Skeletal muscle cell (primary cell): Measurements from ENCODE around the gene KLHDC4.
A peak's percentile ranks its signal among the peaks of the same experiment; 100 is the strongest.
"Not testable (repeated sequence)": the region's sequence is repeated elsewhere in the genome, so short reads cannot be mapped to it uniquely, and the experiment has no call there.

Source experiments
- DNase-seq: peaks from one replicate; pipeline ENCODE4 v3.0.0-alpha.2; 2010; ENCODE audit warnings: low read depth
- H3K4me3 ChIP-seq: 2 replicates; pipeline ENCODE4 v1.5.1; 2011; ENCODE audit warnings: low read depth, mild to moderate bottlenecking, control low read depth, low read length, moderate library complexity

Gene KLHDC4

DNA sequence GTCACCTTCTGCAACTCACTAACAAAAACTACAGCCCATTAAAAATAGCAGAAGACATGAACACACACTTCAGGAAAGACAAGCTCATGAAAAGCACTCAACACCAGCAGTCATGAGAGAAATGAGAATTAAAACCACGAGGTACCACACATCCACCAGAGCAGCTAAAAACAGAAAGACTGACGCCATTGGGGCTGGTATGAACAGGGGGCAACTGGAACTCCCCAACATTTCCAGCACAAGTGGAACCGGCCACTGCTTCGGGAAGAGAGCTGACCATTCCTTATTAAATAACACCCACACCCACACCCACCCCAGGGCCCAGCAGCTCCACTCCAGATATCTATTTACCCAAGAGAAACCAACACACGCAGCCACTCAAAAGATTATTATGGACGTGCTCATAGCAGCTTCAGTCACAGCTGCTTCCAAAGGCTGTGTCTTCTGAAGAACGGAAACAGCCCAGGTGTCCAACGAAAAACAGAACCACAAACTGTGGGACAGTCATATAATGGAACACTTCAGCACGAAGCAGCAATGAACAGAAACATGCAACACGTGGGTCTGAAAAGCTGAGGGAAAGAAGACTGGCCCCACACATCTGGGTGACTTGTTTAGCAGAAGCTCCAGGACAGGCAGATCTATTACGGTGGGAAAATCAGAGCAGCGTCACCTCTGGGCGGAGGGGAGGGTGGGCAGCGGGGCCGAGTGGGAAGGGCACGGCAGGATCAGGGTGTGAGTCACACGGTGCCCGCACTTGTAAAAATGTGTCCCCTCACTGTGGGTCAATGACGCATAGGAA lies 41.1 kb downstream of the KLHDC4 start:
- no peak for DNase-seq
- H3K4me3 ChIP-seq = no peak overlapping the region

DNA sequence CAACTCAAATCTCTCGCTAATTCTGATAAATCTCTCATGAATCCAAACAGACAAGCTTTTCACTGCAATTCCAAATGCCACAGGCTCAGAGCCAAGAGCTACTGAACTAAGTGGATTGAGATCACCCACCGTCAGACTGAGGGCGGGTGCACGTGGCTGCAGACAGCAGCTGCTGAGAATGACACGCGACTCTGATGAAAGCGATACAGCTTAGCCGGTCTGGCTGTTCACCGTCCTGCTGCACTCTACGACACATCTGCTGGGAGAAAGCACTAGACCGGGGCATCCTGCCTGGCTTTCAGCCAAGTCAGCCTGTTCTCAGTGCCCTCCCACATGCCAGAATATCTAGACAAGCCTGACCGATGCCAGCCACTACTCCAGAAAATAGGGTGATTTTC lies 42.6 kb downstream of the KLHDC4 start:
- peak; percentile 85 for DNase-seq
- no peak overlapping the region for H3K4me3 ChIP-seq

DNA sequence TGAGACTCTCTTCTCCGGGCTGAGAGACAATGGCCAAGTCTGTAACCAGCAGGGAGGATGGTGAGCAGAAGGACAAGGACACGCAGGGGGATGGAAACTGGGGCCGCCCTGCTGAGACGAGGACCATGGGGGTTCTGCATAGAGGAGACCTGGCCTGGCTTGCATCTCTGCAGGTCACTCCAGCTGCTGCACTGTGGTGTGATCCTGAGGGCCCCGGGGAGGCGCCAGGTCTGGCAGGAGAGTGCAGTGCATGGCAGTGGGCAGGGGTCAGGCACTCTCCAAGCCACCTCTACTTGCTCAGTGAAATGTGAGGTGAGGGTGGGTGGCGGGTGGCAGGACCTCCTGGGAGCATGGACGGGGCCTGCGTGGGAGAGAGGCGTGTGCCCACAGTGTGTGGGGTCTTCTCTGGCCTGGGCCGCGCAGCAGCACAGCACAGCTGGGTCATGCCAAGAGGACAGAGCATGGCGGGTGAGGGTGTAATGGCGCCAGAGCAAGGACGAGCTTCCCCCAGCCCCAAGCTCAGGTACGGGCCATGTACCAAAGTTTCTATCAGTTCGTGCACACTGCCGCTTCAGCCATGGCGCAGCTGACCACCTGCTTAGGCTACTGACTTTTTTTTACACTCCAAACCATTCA lies 43.1 kb downstream of the KLHDC4 start:
- DNase-seq = no peak
- no peak overlapping the region for H3K4me3 ChIP-seq

DNA sequence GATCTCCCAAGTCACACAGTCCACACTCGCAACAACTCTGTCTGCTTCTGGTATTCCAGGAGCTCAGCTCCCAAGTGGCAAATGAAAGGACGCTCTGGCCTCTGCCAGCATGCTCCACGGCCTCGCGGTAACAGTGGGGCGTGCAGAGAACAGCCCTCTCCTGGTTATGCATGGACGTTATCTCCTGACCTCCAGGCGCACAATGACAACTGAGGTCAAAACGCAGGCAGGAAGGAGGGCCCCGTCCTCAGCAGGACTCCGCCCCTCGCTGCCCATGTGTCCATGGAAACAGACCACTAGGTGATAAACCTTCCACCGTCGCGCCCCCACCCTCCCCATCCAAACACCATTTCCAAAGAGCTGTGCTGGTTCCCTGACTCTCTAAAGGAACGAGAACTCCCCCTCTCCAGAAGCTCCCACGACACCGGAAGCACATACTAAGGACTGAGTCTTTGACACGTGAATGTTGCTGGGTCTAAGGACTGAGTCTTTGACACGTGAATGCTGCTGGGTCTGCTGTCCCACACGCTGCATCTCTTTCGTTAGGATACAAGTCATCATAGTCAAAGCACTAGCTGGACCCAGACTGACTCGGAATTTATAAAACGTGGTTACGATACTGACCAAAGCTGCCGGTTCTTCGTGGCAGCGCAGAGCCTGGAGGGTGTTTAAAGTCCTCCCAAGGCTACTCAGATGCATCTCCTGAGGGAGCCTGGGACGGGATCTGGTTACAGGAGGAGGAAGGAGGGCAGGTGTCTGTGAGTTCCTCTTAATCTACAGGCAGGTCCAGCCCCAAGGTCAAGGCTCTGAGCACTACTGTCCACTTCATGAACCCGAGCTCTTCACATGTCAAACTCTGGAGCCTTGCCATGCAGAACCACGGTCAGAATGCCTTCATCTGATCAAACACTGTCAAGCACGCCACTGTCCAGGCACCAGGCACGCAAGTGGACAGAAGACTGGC lies 43.9 kb downstream of the KLHDC4 start:
- H3K4me3 ChIP-seq = no peak overlapping the region
- DNase-seq = no peak

DNA sequence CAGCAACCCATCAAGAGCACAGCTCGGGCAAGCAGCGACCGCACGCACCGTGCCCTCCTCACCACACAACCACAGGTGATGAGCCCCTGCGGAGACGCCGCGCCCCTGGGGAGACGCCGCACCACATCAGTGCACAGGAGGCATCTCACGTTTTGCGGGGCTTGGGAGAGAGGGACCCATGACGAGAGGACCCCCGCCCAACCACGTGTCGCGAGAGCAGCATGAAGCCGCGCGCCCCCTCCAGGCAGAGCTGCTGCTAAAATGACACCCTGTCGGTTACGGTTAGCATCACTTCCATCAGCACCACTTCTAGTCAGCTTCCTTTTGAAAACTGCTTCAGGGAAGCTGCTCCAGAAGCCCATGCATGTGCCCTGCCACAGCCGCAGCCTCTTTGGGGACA lies 45.3 kb downstream of the KLHDC4 start:
- no peak for DNase-seq
- no peak overlapping the region for H3K4me3 ChIP-seq

DNA sequence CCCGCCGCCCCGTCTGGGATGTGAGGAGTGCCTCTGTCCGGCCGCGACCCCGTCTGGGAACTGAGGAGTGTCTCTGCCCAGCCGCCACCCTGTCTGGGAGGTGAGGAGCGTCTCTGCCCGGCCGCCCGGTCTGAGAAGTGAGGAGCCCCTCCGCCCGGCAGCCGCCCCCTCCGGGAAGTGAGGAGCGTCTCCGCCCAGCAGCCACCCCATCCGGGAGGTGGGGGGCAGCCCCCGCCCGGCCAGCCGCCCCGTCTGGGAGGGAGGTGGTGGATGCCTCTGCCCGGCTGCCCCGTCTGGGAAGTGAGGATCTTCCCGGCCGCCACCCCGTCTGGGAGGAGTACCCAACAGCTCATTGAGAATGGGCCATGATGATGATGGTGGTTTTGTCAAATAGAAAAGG lies 47.0 kb downstream of the KLHDC4 start:
- not testable (repeated sequence) for DNase-seq, H3K4me3 ChIP-seq

DNA sequence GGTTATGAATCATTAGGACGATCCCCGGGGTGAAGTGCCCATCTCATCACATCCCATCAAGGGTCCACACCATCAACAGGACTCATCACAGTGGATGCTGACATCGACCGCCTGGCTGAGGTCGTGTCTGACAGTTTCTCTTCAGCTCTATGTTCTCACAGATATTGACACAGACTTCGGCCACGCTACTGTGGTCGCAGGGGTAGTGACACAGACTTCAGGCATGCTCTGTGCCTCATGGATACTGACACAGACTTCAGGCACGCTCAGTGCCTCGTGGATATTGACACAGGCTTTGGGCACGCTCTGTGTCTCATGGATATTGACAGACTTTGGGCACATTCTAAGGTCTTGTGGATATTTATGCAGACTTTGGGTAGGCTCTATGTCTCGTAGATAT lies 50.1 kb downstream of the KLHDC4 start:
- H3K4me3 ChIP-seq = no peak overlapping the region
- DNase-seq = no peak

DNA sequence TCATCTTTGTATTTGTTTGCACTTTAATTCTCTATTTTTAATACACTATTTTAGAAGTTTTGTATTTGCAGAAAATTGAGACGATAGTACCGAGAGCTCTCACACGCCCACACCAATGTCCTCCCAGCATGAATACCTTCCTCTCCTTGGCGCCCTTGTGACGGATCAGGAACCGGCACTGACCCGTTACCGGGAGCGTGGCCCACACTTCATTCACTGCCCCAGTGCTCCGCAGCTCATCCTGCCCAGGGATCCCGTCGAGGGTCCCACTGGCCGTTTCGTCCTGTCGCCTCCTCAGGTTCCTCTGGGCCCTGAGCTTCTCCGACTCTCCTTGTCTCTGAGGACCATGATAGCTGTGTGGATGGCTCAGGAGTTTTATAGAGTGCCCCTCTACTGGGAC lies 50.6 kb downstream of the KLHDC4 start:
- no peak for DNase-seq
- H3K4me3 ChIP-seq = no peak overlapping the region

DNA sequence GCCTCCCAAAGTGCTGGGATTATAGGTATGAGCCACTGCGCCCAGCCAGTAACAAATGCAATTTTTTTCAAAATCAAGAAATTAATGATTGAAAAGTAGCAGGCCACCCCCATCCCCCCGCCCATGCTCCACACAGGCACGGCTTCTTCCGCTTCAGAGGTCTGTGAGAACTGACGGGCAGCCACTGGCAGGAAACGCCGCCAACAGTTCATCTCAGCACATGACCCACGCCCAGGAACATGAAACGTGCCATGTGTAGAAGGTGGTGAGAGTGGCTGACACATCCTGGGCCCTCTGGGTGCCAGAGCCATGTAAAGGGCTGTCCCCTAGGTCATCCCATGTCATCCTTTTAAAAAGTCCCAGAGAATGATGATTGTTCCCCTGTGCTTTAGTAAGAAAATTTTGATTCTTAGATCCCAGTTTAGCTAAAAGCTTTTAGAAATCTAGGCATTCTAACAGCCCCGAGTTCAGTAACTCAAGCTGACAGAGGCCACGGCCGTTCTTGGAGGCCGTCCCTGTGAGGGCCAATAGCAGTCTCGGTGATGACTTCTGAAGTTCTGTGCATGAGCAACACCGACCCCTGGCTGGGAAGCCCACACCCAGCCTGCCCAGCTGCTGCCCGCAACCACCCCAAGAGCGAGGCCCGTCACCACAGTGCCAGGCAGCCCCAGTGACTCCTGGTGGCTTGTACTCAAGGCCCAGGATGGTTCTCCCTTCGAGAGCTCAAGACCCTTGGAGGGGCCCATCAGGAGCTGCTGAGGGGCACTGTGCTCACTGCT lies 52.1 kb downstream of the KLHDC4 start:
- no peak for DNase-seq
- no peak overlapping the region for H3K4me3 ChIP-seq

DNA sequence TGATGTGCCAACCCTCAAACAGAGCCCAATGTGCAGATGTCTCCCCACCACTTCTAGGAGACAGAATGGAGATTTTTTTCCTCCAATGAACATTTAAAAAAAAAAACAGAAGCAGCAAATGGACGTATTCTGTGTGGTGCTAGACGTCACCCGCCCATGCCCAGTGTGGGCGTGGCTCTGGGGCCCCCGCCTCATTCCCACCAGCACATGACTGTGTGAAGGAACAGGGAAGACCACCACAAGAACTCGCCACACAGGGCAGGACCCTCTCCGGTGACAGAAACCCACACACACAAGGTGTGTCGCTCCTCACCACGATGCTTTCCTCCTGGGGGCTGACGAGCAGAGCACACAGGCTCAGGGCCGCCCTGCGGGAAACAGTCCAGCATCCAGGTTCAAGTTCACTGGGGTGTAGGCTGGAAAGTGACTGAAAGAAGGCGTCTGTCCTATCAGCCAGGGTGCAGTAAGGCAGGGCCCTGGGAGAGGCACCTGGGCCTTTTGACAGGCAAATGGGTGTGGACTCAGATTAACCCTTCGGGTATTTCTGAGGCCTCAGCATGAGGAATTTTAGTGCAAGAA lies 53.5 kb downstream of the KLHDC4 start:
- no peak for DNase-seq
- no peak overlapping the region for H3K4me3 ChIP-seq

DNA sequence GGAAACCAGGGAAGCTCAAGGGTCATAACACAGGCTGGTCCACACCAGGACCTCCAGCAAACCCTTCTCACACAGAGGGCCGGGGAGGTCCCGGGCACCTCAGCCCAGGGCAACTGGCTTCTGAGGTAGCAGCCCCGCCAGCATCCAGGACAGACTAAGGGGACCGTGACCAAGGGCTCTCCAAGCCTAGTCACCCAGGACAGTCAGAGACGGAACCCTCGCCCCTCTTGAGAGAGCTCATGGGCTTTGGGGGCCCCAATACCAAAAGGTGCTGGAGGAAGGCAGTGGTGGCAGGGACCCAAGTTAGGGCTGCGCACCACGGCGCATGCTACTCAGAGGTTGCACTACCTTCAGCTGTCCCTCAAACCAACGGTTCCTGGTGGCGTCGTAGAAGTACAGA lies 54.9 kb downstream of the KLHDC4 start:
- H3K4me3 ChIP-seq = no peak overlapping the region
- DNase-seq = no peak

DNA sequence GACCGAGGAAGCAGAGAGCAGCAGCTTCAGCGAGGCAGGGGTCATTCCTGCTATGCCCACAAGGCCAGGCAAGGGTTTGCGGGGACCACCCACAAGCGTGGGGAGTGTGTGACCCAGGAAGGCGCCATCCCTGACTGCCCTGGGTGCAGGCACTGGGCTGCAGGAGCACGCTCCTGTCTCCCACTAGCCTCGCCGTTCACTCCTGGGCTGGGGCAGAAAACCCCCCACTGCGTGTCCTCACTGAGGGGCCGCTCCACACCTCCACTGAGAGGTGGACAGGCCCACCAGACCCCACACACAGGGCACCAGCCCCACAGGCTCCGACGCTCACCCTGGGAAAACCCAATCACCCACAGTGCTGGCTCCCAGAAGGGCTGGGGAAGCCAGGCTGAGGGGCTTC lies 56.1 kb downstream of the KLHDC4 start:
- no peak overlapping the region for H3K4me3 ChIP-seq

DNA sequence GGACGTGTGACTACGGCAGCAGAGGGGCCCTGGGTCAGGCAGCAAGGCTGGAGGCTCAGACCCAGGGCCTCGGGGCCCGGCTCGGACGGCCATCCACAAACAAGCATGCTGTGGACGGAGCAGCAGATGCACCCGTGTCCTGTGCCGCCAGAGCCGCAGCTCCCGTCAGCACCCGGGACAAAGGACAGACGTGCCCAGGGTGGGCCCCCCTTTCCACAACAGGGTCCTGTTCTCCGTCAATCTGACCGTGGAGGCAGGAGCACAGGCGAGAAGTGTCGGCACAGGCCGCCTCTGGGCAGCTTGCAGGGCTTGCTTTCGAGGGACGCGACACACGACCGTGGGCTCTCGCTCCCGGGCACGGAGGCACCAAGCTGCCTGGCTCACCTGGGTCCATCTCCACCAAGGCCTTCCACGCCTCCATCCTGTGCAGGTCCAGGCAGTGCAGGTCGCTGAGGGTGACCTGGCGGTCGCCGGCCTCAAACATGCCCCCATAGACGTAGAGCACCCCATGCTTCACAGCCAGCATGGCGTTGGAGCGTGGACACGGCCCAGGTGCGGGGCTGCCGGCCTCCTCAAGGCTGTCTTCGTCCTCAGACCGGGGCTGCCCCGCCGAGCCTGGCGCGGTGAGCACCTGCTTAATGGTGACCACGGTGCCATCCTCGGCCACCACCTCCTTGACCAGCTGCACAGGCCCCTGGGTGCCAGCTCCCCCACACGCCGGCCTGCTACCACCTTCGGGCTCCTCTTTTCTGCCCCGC lies 56.7 kb downstream of the KLHDC4 start:
- H3K4me3 ChIP-seq = no peak overlapping the region
- no peak for DNase-seq

More for the DNA sequence above, 56.1 kb downstream of the KLHDC4 start:
- no peak for DNase-seq

DNA sequence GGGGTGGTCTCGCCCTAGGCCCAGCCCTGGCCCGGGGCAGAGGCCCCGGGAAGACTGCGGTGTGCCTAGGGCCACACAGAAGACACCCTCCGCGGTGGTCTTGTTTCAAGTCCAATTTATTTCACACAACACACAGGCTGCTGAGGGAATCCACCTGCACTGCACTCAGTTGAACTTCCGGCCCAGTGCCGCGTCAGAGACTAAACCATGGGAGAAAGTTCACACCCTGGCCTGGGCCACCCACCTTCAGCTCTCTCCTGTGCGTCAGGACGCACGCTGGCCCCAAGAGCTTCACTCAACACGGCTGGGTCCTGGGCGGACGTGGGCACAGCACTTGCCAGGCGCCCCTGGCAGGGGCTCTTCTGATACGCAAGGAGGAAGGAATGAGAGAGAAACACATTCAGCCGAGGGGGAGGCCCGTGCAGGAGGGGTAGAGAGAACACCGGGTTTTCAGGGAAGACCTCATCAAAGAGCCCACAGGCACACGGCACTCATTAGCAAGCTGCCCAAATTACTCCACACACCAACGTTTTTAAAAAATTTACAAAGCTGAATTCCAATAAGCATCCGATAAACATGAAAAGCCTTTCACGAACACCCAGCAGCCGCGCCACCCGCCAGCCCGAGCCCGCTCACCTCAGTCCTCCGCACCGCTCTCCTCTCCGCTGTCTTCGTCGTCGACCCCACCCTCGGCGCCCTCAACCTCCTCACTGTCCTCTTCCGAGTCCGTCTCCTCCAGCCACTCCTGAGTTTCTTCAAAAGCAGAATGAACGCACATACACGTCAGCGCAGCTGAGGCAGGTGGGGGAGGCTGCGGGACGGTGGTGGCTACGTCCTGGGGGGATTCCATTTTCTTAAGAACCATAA lies 57.8 kb downstream of the KLHDC4 start:
- no peak for DNase-seq
- no peak overlapping the region for H3K4me3 ChIP-seq

DNA sequence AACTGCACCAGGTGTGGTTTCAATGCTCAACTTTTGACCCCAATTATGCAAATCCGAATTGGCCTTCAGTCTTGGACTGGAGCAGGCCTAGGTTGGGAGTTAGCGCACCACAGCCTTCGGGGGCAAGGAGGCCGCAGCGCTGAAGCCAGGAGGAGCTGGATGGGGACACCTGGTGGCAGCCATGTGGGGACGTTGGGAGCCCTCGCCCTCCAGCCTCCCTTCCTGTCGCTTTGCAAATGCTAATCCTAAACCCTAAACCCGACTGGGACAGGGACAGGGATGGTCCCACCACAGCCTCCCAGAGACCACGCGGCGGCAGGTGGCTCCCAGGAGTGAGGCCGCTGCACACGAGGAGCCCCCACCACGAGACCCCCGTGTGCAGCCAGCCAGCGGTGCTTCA lies 58.7 kb downstream of the KLHDC4 start:
- no peak overlapping the region for H3K4me3 ChIP-seq
- no peak for DNase-seq

DNA sequence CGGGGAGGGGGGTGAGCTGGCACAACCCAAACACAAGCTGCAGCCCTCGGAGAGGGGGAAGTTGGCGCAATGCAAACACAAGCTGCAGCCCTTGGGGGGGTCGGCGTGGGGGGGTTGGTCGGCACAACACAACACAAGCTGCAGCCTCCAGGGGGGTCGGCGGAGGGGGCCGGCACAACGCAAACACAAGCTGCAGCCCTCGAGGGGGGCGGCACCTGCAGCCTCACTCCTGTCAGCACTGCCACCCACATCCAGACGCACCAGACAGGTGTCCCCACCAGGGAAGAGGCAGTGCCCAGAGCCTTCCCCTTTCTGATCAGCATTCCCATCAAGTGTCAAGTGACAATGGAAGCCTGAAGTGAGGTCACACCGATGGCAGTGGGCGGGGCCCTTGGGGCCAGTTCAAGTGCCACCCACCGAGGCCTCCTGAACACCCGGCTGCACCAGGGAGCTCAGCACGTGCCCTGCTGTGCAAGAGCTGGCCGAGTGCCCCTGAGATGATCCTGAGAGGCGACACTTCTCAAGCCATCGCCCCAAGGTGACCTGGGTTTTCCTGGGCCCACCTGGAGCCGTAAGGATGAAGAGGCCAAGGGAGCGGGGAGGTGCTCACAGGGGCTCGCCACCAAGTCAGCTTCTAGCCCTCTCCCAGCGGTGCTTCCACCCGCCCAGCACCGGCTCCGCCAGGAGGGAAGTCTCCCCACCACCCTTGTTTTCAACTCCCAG lies 59.3 kb downstream of the KLHDC4 start:
- no peak overlapping the region for H3K4me3 ChIP-seq
- no peak for DNase-seq

DNA sequence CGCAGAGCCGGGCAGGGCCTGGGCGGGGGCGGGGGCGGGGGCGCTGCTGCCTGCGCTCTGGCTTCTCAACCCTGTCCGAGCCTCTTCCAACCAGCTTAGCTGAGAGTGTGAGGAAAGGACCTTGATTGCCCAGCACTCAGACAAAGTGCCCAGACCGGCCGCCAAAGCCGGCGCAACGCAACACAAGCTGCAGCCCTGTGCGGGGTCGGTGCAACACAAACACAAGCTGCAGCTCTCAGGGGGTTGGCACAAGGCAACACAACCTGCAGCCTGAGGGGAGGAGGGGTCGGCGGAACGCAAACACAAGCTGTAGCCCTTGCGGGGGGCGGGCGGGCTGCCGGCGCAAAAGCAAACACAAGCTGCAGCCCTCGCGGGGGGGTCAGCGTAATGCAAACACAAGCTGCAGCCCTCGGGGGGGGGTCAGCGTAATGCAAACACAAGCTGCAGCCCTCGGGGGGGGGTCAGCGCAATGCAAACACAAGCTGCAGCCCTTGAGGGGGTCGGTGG lies 60.0 kb downstream of the KLHDC4 start:
- DNase-seq = no peak
- H3K4me3 ChIP-seq = no peak overlapping the region
